Type B pancreatic cell (in vitro differentiated cells): ENCODE results near the gene MED15. TPM values are rescaled to one million over a fixed set of nuclear protein-coding genes. Genes with fewer than 3 reads are reported as not detected.
"Not testable (repeated sequence)": the region's sequence is repeated elsewhere in the genome, so short reads cannot be mapped to it uniquely, and the experiment has no call there.

ENCODE experiments used
- DNase-seq: peaks from one replicate; pipeline ENCODE4 v3.0.0; 2021; ENCODE audit warnings: mixed read lengths; ENCODE audit not compliant: unreplicated experiment; ENCODE audit errors: extremely low spot score
- H3K27ac Mint-ChIP-seq: 2 replicates; pipeline ENCODE4 v1.8.0; 2021; ENCODE audit warnings: mild to moderate bottlenecking, mixed read lengths
- H3K27me3 Mint-ChIP-seq: 2 replicates; pipeline ENCODE4 v1.8.0; 2021; ENCODE audit warnings: mixed read lengths
- H3K36me3 Mint-ChIP-seq: 2 replicates; pipeline ENCODE4 v1.8.0; 2021; ENCODE audit warnings: mixed read lengths
- H3K4me1 Mint-ChIP-seq: one replicate; pipeline ENCODE4 v1.8.0; 2021; ENCODE audit warnings: mixed read lengths; ENCODE audit not compliant: unreplicated experiment
- H3K4me3 Mint-ChIP-seq: 2 replicates; pipeline ENCODE4 v1.8.0; 2021; ENCODE audit warnings: mild to moderate bottlenecking, mixed read lengths
- H3K9me3 Mint-ChIP-seq: 2 replicates; pipeline ENCODE4 v1.8.0; 2021; ENCODE audit warnings: mixed read lengths
- CTCF ChIP-seq: fragments of 200-600 bp; sonication (generic); conservative IDR thresholded peaks from 2 replicates; pipeline ENCODE4 v1.5.0; 2021; ENCODE audit warnings: antibody characterized with exemption, mild to moderate bottlenecking
- total RNA-seq: library from RNA; stranded (reverse); gene quantifications from 2 replicates; pipeline ENCODE4 v1.2.1, GENCODE V29; 2021; ENCODE audit warnings: low replicate concordance

MED15 gene
- total RNA-seq, 1 donor from 2014 or later = 90.8 TPM

GRCh38 chr22:20588843-20589581, 81.6 kb downstream of the MED15 start:
- H3K4me3 Mint-ChIP-seq = no peak overlapping the region

GRCh38 chr22:20589614-20590476, 82.4 kb downstream of the MED15 start:
- Mint-ChIP-seq H3K27ac (no peak overlapping the region), H3K36me3 (no peaks in the 10 kb centered on the region), H3K4me3 (no peak overlapping the region), H3K27me3 (no peaks in the 10 kb centered on the region), H3K9me3 (no peaks in the 10 kb centered on the region), H3K4me1 (no peaks in the 10 kb centered on the region)
- no peak for TF ChIP-seq CTCF
- DNase-seq = no peak

More at GRCh38 chr22:20588843-20589581, 81.6 kb downstream of the MED15 start:
- H3K27me3 Mint-ChIP-seq = no peaks in the 10 kb centered on the region
- no peaks in the 10 kb centered on the region for H3K36me3 Mint-ChIP-seq
- no peak overlapping the region for H3K27ac Mint-ChIP-seq
- no peaks in the 10 kb centered on the region for H3K9me3 Mint-ChIP-seq
- no peak for TF ChIP-seq CTCF
- no peaks in the 10 kb centered on the region for H3K4me1 Mint-ChIP-seq
- no peak for DNase-seq

- Mint-ChIP-seq H3K27ac (no peak overlapping the region), H3K27me3 (no peaks in the 10 kb centered on the region)
Measured at GRCh38 chr22:20590477-20591294, 83.3 kb downstream of the MED15 start.

GRCh38 chr22:20591295-20591645, 83.9 kb downstream of the MED15 start:
- Mint-ChIP-seq H3K4me3 (no peak overlapping the region), H3K9me3 (no peaks in the 10 kb centered on the region), H3K27me3 (no peaks in the 10 kb centered on the region), H3K27ac (no peak overlapping the region), H3K36me3 (no peaks in the 10 kb centered on the region), H3K4me1 (no peaks in the 10 kb centered on the region)
- no peak for DNase-seq
- TF ChIP-seq CTCF = no peak

More at GRCh38 chr22:20590477-20591294, 83.3 kb downstream of the MED15 start:
- Mint-ChIP-seq H3K36me3 (no peaks in the 10 kb centered on the region), H3K4me1 (no peaks in the 10 kb centered on the region), H3K9me3 (no peaks in the 10 kb centered on the region), H3K4me3 (no peak overlapping the region)
- TF ChIP-seq CTCF = no peak
- no peak for DNase-seq

GRCh38 chr22:20591660-20592310, 84.4 kb downstream of the MED15 start:
- Mint-ChIP-seq H3K27ac (no peak overlapping the region), H3K4me3 (no peak overlapping the region), H3K27me3 (no peaks in the 10 kb centered on the region), H3K4me1 (no peaks in the 10 kb centered on the region), H3K9me3 (no peaks in the 10 kb centered on the region), H3K36me3 (no peaks in the 10 kb centered on the region)
- no peak for TF ChIP-seq CTCF
- DNase-seq = no peak

GRCh38 chr22:20594038-20594437, 86.6 kb downstream of the MED15 start:
- not testable (repeated sequence) for H3K4me3 Mint-ChIP-seq

GRCh38 chr22:20594486-20594885, 87.1 kb downstream of the MED15 start:
- H3K27ac Mint-ChIP-seq, H3K4me1 Mint-ChIP-seq, H3K4me3 Mint-ChIP-seq, H3K36me3 Mint-ChIP-seq, DNase-seq, H3K9me3 Mint-ChIP-seq, H3K27me3 Mint-ChIP-seq: not testable (repeated sequence)

More at GRCh38 chr22:20594038-20594437, 86.6 kb downstream of the MED15 start:
- DNase-seq, H3K27ac Mint-ChIP-seq, H3K4me1 Mint-ChIP-seq, H3K36me3 Mint-ChIP-seq, H3K27me3 Mint-ChIP-seq, H3K9me3 Mint-ChIP-seq: not testable (repeated sequence)
